GM19438 (cell line): Measurements from ENCODE around the gene CLPTM1L.
"Not testable (repeated sequence)": the region's sequence is repeated elsewhere in the genome, so short reads cannot be mapped to it uniquely, and the experiment has no call there.

Experiments used
- ATAC-seq: cut with Tn5 transposase; IDR thresholded peaks from one replicate; pipeline ENCODE4 v1.9.1; 2021; ENCODE audit warnings: low read depth; ENCODE audit not compliant: unreplicated experiment

CLPTM1L gene

DNA sequence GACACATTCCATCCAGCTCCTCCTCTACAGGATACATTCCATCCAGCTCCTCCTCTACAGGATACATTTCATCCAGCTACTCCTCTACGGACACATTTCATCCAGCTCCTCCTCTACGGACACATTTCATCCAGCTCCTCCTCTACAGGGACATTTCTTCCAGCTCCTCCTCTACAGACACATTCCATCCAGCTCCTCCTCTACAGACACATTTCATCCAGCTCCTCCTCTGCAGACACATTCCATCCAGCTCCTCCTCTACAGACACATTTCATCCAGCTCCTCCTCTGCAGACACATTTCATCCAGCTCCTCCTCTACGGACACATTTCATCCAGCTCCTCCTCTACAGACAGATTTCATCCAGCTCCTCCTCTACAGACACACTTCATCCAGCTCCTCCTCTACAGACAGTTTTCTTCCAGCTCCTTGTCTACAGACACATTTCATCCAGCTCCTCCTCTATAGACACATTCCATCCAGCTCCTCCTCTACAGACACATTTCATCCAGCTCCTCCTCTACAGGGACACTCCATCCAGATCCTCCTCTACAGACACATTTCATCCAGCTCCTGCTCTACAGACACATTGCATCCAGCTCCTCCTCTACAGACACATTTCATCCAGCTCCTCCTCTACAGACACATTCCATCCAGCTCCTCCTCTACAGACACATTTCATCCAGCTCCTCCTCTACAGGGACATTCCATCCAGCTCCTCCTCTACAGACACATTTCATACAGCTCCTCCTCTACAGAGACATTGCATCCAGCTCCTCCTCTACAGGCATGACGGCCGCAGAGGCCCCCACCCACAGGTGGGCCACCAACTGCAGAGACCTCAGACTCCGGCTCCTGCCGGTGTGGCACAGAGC lies 16.4 kb downstream of the CLPTM1L start:
- ATAC-seq: not testable (repeated sequence)

DNA sequence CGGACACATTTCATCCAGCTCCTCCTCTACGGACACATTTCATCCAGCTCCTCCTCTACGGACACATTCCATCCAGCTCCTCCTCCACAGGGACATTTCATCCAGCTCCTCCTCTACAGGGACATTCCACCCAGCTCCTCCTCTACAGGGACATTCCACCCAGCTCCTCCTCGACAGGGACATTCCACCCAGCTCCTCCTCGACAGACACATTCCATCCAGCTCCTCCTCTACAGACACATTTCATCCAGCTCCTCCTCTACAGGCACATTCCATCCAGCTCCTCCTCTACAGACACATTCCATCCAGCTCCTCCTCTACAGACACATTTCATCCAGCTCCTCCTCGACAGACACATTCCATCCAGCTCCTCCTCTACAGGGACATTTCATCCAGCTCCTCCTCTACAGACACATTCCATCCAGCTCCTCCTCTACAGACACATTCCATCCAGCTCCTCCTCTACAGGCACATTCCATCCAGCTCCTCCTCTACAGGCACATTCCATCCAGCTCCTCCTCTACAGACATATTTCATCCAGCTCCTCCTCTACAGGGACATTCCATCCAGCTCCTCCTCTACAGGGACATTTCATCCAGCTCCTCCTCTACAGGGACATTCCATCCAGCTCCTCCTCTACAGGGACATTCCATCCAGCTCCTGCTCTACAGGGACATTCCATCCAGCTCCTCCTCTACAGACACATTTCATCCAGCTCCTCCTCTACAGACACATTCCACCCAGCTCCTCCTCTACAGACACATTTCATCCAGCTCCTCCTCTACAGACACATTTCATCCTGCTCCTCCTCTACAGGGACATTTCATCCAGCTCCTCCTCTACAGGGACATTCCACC lies 17.8 kb downstream of the CLPTM1L start:
- not testable (repeated sequence) for ATAC-seq

DNA sequence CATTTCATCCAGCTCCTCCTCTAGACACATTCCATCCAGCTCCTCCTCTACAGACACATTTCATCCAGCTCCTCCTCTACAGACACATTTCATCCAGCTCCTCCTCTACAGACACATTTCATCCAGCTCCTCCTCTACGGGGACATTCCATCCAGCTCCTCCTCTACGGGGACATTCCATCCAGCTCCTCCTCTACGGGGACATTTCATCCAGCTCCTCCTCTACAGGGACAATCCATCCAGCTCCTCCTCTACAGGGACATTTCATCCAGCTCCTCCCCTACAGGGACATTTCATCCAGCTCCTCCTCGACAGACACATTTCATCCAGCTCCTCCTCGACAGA lies 18.4 kb downstream of the CLPTM1L start:
- not testable (repeated sequence) for ATAC-seq

DNA sequence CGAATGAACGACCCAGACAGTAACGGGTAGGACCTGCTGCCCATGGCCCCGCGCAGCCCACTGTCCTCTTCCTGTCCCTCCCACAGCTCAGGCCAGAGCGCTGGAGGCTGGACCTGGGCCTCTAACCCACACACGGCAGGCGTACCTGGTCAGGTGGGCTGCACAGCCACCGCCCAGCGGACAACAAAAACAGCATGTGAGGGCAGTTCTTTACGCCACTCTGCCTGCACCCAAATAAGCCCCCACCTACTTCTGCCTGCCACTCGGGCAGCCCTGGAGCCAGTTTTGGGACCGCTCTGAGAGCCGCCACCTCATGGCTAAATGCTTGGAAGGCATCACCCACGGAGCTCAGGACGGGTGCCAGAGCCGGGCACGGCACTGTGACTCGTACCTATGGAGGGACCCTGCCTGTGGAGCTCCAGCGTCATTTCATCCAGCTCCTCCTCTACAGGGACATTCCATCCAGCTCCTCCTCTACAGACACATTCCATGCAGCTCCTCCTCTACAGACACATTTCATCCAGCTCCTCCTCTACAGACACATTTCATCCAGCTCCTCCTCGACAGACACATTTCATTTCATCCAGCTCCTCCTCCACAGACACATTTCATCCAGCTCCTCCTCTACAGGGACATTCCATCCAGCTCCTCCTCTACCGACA lies 18.9 kb downstream of the CLPTM1L start:
- no peak for ATAC-seq

DNA sequence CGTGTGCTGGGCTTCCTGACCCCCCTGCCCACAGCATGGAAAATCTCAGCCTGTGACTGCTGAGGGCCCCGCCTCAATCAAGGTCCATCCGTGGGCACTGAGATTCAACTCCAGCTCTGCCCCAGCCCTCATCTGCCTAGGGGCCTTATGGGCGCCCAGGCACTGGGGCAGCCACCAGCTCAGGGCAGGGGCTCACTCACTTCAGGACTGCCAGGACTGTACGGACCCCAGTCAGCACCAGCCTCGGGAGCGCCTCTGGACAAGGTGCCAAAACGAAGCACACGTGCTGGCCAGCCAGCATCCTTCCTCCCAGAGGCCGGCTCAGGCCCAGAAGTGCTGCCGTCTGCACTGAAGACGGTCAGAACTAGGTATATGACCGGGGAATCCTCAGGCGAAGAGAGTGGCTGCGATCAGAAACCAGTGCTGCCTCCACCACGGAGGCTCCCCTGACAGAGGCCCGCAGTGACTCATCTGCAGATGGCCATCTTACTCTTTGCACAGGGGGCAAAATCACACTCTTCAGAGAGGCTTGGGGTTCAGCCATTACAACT lies 19.6 kb downstream of the CLPTM1L start:
- ATAC-seq: no peak

DNA sequence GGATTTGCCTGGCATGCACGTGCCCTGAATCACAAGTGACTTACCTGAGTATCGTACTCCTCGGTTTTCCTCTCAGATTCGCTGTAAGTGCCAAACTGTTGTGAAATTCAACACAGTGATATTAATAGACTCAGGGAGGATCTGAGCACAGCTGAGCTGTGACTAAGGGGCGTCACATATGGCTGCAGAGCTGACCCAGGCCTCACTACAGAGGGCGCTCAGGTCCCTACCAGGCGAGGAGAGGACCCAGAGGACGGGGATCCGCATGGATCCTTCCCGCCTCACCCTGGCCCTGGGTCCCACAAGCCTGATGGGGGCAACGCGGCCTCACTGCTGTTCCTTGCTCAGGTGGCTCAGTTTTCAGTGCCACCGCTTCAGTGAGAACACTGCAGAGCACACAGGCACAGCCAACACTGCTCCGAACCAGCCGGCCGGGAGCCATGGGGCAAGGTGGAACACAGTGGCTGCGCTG lies 20.1 kb downstream of the CLPTM1L start:
- no peak for ATAC-seq

DNA sequence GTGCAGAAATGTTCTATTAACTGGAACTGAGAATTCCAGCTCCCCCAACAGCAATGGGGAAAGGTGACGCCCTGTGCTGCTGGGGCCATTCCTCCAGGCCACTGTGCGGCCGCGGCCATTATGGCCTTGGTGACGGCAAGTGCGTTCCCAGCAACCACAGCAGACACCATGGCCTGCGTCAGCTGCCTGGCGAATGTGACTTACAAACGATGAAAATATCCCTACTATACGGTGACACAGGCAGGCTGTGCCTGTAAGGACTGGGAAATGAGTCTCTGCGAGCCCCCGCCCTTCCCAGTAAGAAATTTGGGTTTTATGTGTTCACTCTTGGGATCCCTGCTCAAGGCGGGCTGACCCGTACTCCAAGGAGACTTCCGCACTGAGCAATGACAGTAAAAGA lies 20.6 kb downstream of the CLPTM1L start:
- no peak for ATAC-seq

DNA sequence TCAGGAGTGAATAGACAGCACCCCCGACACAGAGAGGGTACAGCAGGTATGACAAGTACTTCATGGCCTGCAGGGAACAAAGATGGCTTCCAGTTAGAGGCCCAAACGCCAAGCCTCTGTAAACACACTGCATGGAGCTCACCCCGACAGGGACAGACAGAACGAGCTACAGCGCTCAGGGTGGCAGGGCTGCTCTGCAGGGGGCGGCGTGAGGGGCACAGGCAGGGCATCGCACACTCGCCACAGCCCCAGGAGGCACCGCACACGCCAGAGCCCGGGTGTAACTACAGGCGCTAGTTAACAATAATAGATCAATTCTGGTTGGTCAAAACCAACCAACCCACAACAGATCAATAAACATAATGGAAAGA lies 21.1 kb downstream of the CLPTM1L start:
- no peak for ATAC-seq

DNA sequence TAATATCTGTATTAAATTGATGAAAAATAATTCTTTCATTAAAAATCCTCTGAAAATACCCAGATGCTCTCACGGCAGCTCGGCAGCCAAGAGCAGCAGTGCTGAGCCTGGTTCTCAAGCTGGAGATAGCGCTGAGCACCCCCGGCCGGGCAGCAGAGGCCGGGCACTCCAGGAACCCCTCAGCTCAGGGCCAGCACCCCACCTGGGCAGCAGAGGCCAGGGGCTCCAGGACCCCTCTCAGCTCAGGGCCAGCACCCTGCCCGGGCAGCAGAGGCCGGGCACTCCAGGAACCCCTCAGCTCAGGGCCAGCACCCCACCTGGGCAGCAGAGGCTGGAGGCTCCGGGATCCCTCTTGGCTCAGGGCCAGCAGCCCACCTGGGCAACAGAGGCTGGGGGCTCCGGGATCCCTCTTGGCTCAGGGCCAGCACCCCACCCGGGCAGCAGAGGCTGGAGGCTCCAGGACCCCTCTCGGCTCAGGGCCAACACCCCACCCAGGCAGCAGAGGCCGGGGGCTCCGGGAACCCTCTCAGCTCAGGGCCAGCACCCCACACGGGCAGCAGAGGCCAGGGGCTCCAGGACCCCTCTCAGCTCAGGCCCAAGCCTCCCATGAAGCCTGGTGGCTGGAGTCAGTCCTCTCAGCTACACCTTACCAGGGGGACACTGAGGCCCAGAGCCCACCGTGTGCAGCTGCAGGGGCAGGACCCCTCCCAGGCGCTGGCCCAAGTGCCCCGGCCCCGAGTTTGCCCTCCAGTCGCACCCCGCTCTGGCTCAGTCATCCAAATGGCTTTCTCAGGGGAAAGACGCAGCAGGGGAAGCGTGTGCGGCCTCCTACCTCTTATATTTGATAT lies 21.7 kb downstream of the CLPTM1L start:
- no peak for ATAC-seq

DNA sequence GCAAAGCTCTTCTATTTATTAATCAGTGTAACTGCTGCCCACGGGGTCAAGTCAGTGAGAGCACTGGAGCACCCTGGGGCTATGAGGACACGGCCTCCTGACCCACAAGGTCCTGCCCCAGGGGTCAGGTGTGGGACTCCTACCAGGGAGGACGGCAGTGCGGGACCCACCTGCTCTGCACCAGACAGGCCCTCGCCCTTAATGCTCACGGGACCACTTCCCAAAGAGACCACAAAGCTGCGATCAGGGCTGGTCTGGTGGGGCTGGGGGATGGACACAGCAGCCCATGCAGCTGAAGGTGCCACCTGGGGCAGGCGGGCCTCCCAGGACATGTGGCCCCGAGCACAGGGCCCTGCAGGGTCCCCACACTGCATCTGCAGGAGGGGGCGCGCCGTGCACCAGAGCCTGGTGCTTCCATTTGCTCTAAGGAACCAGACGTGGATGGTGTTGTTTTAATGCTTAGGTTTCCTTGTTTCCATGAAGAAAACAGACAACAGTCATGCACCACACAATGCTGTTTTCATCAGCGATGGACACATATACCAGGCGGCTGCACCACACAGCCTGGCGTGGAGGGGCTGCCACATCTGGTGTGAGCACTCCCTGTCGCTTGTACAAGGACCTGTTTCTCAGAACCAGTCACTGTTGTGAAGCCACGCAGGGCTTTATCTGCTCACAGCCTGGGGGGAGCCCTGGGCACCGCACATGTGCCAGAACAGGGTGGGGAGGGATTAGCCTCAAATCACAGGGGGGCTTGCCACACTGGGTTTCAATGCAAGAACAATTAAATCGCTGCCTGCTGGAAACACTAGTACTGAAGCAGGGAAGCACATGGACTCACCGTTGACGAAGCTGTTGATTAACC lies 22.6 kb downstream of the CLPTM1L start:
- no peak for ATAC-seq

DNA sequence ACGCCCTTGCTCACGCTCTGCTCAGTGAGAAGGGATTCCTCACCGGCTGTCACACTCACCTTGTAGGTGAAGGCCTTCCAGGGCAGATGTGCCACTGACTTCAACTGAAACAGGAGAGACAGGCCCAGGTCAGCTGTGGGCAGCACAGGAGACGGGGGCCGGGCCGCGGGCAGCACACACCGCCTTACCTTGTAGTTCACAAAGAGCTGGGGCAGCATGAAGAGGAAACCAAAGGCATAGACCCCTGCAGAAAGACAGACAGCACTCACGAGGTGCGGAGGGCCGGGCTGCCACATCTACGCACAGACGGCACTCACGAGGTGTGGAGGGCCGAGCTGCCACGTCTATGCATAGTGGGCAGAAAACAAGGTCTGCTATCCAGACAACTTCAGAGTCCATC lies 23.3 kb downstream of the CLPTM1L start:
- ATAC-seq: no peak

DNA sequence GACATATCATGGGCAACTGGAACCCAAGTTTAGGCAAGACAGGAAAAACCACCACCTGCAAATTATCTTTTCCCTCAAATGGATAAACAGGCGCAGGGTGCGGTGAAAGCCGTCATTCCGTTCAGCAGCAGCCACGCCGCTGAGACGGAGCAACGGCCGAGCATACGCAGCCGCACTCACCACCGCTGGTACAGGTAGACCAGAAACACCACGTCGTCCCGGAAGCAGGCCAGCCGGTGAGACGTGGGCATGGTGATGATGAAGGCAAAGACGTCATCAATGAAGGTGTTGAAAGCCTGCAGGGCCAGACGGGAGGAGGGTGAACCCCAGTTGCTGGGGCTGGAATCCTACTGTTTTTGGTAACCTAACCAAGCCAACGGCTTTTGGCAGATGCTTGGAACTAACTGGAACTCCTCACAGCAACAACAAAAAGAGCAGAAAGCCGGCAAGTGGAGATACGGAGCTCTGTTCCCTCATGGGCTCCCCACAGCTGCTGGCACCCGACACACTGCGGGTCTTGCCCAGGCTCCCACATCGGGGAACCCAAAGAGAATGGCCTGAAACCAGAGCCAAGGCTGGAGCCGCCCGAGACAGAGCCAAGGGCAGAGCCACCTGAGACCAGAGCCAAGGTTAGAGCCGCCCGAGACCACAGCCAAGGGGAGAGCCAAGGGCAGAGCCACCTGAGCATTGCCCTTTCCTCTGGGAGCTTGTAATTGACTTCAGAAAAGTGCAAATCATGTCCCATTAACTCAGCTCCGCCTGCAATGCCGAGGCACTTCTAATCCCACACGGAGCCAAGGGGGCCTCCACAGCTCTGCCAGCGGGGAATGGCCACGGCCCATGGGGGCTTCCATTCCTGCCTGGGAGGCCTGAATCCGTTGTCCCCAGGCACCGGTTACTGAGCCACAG lies 24.2 kb downstream of the CLPTM1L start:
- no peak for ATAC-seq

DNA sequence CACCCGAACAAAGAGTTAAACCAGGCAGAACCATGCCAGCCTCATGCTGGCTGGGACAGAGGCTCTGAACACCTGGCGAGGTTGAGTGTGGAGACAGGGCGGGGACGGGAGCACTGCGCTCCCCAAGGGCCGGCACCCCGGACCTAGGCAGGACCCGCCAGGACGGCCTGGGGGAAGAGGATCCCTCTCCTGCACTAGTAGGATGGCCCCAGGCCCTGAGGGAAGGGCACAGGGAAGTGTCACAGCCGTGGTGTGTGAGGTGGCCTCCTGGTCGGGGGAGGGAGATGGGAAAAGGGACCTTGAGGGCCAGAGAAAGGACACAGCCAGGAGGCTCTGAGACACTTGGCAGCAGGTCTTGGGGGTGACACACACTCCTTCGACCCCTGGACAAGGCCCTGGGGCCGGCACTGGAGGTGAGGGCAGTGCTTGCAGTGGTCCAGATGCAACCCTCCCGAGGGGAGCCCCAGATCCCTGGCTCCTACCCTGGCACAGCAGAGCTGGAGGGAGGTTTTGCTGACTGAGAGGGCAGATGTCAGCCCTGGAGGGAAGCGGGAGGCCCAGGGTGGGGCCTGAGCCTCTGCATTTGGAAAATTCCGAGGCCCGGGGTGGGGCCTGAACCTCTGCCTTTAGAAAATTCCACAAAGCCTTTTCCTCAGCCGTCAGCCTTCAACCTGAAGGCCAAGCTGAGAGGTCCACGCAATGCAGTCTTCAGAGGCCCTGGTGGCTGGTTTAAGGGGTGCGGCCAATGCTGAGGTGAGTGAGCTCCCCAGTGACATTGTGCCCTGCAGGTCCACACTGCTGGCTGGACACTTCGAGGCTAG lies 25.3 kb downstream of the CLPTM1L start:
- no peak for ATAC-seq

DNA sequence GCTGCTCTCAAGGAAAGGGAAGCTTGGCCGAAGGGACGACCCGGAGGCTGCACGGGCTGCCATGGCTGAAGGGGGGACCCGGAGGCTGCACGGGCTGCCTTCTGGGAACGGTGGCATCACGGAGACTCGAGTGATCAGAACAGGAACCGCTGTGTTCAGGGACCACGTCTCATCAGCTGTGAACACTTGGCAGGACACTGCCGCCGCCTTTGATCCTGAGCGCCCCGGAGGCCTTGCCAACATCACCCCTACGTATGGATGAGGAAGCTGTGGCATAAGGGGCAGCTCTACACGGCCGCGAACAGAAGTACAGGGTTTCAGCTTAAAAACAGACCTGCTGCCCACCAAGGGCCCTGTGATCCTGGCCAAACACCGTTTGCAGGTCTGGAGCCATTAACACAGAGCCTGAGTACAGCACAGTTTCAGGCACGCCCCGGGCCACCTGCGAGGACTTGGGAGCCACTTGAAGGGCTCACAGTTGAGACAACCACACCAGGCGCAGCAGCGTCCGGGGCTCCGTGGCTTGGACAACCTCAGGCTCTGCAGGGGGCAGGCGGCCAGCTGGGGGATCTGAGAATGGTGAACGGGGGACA lies 26.1 kb downstream of the CLPTM1L start:
- ATAC-seq: no peak

DNA sequence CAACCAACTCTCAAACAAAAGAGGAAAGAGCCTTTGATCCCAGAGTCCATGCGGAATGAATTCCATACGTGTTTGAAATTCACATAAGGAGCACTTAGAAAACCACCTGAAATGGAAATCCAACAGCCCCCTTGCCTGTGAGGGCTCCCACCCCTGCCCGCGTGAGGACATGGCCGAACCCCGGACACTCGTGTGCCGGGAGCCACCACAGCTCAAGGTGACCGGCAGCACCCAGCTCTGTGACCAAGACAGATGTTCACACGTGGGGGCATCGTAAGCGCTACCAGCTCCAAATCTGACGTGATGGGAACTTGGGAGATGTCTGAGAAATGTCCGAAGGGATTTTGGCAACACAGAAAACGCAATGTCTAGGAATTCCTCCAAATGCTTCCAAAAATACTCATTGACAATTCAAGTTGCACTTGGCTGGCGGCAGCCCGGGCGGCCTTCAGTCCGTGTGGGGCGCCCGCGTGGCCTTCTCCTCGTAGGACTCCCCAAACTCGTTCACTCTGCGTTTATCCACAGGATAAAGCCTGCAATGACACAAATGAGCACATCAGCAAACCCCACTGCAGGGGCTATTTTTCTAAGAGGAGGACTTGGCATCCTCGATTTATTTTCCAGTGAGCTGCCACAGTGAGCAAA lies 26.9 kb downstream of the CLPTM1L start:
- ATAC-seq: no peak

DNA sequence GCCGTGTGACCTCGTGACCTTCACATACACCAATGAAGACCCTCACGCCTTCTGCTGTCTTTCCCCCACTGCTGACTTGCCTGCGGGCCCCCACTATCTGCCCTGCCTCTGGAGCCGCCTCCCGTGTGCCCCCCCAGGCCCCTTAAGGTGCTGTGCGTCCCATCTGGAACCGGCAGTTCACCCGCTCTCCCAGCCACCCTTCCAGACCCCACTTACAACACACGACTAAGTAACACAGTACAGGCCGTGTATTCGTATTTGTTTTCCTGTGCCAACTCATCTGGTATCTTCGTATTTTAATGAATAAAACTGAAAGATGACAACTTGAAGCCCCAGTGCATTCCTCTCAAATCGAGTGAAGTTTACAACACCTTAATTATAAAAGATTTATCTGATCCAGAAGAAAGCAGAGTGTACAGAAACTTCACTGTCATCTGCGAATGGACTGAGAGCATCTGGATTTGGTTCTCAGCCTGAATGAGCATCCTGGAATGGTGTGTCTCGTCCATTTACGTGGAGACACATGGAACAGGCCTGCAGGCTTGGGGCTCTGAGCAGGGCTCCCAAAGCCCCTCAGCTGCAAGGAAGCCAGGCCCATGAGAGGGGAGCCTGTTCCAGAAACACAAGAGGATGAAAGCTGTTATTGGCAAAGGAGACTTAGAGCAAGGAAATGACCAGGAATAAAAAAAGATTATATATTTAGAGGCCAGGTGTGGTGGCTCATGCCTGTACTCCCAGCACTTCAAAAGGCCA lies 28.1 kb downstream of the CLPTM1L start:
- no peak for ATAC-seq
